HepG2 (cell line): Measurements from ENCODE around the gene JAG1. TPM values are rescaled to one million over a fixed set of nuclear protein-coding genes. Genes with fewer than 3 reads are reported as not detected.
A peak's percentile ranks its signal among the peaks of the same experiment; 100 is the strongest.

ENCODE experiments used
- AGO2 ChIP-seq: fragments of 200-400 bp; formaldehyde crosslinking; optimal IDR thresholded peaks from 2 replicates; pipeline ENCODE3; 2017; ENCODE audit warnings: mild to moderate bottlenecking, low read depth, low read length, moderate library complexity
- CBX5 ChIP-seq: sonication (generic); formaldehyde crosslinking; IDR thresholded peaks from 2 replicates; pipeline ENCODE4 v1.4.0; 2020; ENCODE audit warnings: missing genetic modification reagents, borderline replicate concordance
- GATAD2A ChIP-seq: IDR thresholded peaks from 2 replicates; pipeline ENCODE4 v1.6.1; 2016
- HIVEP1 ChIP-seq: sonication (generic); formaldehyde crosslinking; IDR thresholded peaks from 2 replicates; pipeline ENCODE4 v1.4.0; 2020; ENCODE audit warnings: mild to moderate bottlenecking, missing genetic modification reagents
- REPIN1 ChIP-seq: sonication (generic); formaldehyde crosslinking; IDR thresholded peaks from 2 replicates; pipeline ENCODE4 v1.8.0; 2022; ENCODE audit warnings: missing genetic modification reagents, low read depth, mild to moderate bottlenecking, borderline replicate concordance
- SMAD9 ChIP-seq: sonication (generic); formaldehyde crosslinking; IDR thresholded peaks from 2 replicates; pipeline ENCODE4 v1.5.1; 2020; ENCODE audit warnings: mild to moderate bottlenecking, missing genetic modification reagents
- SNAI1 ChIP-seq: sonication (generic); formaldehyde crosslinking; IDR thresholded peaks from 2 replicates; pipeline ENCODE4 v1.5.0; 2020; ENCODE audit warnings: mild to moderate bottlenecking, missing genetic modification reagents, borderline replicate concordance
- ZC3H4 ChIP-seq: sonication (generic); formaldehyde crosslinking; IDR thresholded peaks from 2 replicates; pipeline ENCODE4 v1.4.0; 2020; ENCODE audit warnings: missing genetic modification reagents, borderline replicate concordance
- ZFY ChIP-seq: sonication (generic); formaldehyde crosslinking; IDR thresholded peaks from 2 replicates; pipeline ENCODE4 v1.4.0; 2020; ENCODE audit warnings: missing genetic modification reagents
- ZFYVE20 ChIP-seq: sonication (generic); formaldehyde crosslinking; IDR thresholded peaks from 2 replicates; pipeline ENCODE4 v1.8.0; 2023; ENCODE audit warnings: low read depth, mild to moderate bottlenecking, moderate library complexity, missing genetic modification reagents, borderline replicate concordance
- ZNF224 ChIP-seq: sonication (generic); formaldehyde crosslinking; IDR thresholded peaks from 2 replicates; pipeline ENCODE4 v1.5.0; 2020; ENCODE audit warnings: mild to moderate bottlenecking, missing genetic modification reagents
- ZNF460 ChIP-seq: sonication (generic); formaldehyde crosslinking; IDR thresholded peaks from 2 replicates; pipeline ENCODE4 v1.5.1; 2020; ENCODE audit warnings: missing genetic modification reagents, mild to moderate bottlenecking, borderline replicate concordance
- ZNF468 ChIP-seq: sonication (generic); formaldehyde crosslinking; IDR thresholded peaks from 2 replicates; pipeline ENCODE4 v1.8.0; 2022; ENCODE audit warnings: mild to moderate bottlenecking, moderate library complexity, missing genetic modification reagents
- ZNF577 ChIP-seq: sonication (generic); formaldehyde crosslinking; IDR thresholded peaks from 2 replicates; pipeline ENCODE4 v1.4.0; 2020; ENCODE audit warnings: mild to moderate bottlenecking, low read depth, missing genetic modification reagents, borderline replicate concordance
- ZNF879 ChIP-seq: sonication (generic); formaldehyde crosslinking; IDR thresholded peaks from 2 replicates; pipeline ENCODE4 v1.8.1; 2023; ENCODE audit warnings: missing genetic modification reagents
- polyA plus RNA-seq, 8 experiments: library from polyadenylated mRNA; depleted of rRNA in 3 of 8; stranded (reverse) in 7 of 8; unstranded in 1 of 8; fragments of >200 nt; fragmentation: Illumina TruSeq in 4 of 8; extraction: Trizol in 4 of 8; gene quantifications; 2 replicates each; pipeline versions ENCODE4 v1.2.1 to v1.2.3, GENCODE V29; 2011 to 2016; ENCODE audit warnings: low read depth in 4 of 8, missing spikeins in 1 of 8, mixed read lengths in 1 of 8; ENCODE audit not compliant: insufficient read depth in 1 of 8
- total RNA-seq, 5 experiments: library from RNA; depleted of rRNA; stranded (reverse); fragments of >200 nt; fragmentation: Illumina TruSeq; extraction: Trizol; gene quantifications; 2 replicates each; pipeline ENCODE4 v1.2.3, GENCODE V29; 2016; ENCODE audit warnings: low read depth in 1 of 5
- TF ChIP-seq, protein P1 (sequence below): IDR thresholded peaks from 2 replicates; pipeline ENCODE4 v1.6.1; 2016; ENCODE audit warnings: low read depth
- TF ChIP-seq, protein P2 (sequence below): sonication (generic); formaldehyde crosslinking; IDR thresholded peaks from 2 replicates; pipeline ENCODE4 v1.5.1; 2020; ENCODE audit warnings: missing genetic modification reagents, mild to moderate bottlenecking, borderline replicate concordance
- TF ChIP-seq, protein P3 (sequence below): sonication (generic); formaldehyde crosslinking; IDR thresholded peaks from 2 replicates; pipeline ENCODE4 v1.4.0; 2020; ENCODE audit warnings: mild to moderate bottlenecking, missing genetic modification reagents
- TF ChIP-seq, protein P4 (sequence below): sonication (generic); formaldehyde crosslinking; IDR thresholded peaks from 2 replicates; pipeline ENCODE4 v1.4.0; 2020; ENCODE audit warnings: missing genetic modification reagents

The JAG1 gene
- total and polyA plus RNA-seq, 2 of the 13 experiments (the other 11 are each of a cell fraction or from before 2014, with no cell fraction given): 47.1 to 56.3 TPM

DNA sequence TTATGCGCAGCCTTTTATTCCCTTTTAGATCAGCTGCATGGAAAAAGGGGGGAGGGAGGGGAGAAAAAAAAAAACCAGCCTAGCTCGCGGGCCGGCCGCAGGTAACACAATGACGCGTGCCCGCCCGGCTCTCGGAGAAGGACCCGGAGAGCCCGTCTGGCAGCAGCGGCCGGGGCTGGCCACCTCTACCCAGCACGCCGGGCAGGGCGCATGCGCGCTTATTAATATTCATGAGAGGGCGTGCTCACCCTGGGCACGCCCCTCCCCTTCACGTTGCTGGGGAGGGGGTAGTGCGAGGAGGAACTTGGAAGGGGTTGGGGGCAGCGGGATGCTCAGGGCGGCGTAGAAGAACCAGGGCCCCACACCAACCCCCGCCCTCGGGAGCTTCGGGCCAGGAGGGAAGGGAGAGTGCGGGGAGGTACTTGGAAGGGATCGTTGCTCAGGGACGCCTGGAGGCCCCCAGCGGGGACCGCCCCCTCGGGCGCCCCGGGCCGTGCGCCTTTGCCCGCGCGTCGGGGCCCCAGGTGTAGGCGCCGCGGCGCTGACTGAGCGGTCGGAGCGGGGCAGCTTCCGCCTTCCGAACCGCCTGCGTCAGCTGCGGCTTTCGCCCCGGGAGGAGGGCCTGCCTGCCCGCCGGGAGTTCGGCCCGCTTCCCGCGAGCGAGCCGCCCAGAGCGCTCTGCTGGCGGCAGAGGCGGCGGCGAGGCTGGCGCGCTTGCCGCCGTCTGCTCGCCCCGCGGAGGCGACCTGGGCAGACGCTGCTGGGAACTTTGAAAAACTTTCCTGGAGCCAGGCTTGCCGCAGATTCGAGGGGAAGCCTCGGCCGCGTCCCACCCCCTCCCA is at the start of gene JAG1 (continued):
- TF ChIP-seq ZNF224 (no peak), ZC3H4 (CRISPR knock-in tag) (no peak), SNAI1 (peak; percentile 57), ZNF879 (peak; percentile 71; the same call in 1 of the 2 replicates), CBX5 (CRISPR knock-in tag) (peak; percentile 78), ZNF460 (CRISPR knock-in tag) (no peak; the same call in 1 of the 2 replicates), SMAD9 (CRISPR knock-in tag) (no peak), GATAD2A (CRISPR knock-in tag) (peak; percentile 81), ZNF577 (CRISPR knock-in tag) (no peak), ZNF468 (CRISPR knock-in tag) (no peak), ZFYVE20 (CRISPR knock-in tag) (0 out of 2 replicates have a peak, but pooled peaks have one; percentile 86), AGO2 (no peak), ZFY (peak; percentile 93), REPIN1 (peak; percentile 73; the same call in 1 of the 2 replicates), HIVEP1 (CRISPR knock-in tag) (no peak; the same call in none of the 2 replicates)
- TF ChIP-seq, protein P1, sequence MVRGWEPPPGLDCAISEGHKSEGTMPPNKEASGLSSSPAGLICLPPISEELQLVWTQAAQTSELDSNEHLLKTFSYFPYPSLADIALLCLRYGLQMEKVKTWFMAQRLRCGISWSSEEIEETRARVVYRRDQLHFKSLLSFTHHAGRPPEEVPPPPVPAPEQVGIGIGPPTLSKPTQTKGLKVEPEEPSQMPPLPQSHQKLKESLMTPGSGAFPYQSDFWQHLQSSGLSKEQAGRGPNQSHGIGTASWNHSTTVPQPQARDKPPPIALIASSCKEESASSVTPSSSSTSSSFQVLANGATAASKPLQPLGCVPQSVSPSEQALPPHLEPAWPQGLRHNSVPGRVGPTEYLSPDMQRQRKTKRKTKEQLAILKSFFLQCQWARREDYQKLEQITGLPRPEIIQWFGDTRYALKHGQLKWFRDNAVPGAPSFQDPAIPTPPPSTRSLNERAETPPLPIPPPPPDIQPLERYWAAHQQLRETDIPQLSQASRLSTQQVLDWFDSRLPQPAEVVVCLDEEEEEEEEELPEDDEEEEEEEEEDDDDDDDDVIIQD (CRISPR knock-in tag): peak; percentile 15; the same call in 1 of the 2 replicates
- TF ChIP-seq, protein P2, sequence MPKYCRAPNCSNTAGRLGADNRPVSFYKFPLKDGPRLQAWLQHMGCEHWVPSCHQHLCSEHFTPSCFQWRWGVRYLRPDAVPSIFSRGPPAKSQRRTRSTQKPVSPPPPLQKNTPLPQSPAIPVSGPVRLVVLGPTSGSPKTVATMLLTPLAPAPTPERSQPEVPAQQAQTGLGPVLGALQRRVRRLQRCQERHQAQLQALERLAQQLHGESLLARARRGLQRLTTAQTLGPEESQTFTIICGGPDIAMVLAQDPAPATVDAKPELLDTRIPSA (CRISPR knock-in tag): no peak; the same call in 1 of the 2 replicates
- TF ChIP-seq, protein P3, sequence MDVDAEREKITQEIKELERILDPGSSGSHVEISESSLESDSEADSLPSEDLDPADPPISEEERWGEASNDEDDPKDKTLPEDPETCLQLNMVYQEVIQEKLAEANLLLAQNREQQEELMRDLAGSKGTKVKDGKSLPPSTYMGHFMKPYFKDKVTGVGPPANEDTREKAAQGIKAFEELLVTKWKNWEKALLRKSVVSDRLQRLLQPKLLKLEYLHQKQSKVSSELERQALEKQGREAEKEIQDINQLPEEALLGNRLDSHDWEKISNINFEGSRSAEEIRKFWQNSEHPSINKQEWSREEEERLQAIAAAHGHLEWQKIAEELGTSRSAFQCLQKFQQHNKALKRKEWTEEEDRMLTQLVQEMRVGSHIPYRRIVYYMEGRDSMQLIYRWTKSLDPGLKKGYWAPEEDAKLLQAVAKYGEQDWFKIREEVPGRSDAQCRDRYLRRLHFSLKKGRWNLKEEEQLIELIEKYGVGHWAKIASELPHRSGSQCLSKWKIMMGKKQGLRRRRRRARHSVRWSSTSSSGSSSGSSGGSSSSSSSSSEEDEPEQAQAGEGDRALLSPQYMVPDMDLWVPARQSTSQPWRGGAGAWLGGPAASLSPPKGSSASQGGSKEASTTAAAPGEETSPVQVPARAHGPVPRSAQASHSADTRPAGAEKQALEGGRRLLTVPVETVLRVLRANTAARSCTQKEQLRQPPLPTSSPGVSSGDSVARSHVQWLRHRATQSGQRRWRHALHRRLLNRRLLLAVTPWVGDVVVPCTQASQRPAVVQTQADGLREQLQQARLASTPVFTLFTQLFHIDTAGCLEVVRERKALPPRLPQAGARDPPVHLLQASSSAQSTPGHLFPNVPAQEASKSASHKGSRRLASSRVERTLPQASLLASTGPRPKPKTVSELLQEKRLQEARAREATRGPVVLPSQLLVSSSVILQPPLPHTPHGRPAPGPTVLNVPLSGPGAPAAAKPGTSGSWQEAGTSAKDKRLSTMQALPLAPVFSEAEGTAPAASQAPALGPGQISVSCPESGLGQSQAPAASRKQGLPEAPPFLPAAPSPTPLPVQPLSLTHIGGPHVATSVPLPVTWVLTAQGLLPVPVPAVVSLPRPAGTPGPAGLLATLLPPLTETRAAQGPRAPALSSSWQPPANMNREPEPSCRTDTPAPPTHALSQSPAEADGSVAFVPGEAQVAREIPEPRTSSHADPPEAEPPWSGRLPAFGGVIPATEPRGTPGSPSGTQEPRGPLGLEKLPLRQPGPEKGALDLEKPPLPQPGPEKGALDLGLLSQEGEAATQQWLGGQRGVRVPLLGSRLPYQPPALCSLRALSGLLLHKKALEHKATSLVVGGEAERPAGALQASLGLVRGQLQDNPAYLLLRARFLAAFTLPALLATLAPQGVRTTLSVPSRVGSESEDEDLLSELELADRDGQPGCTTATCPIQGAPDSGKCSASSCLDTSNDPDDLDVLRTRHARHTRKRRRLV (CRISPR knock-in tag): no peak
- TF ChIP-seq, protein P4, sequence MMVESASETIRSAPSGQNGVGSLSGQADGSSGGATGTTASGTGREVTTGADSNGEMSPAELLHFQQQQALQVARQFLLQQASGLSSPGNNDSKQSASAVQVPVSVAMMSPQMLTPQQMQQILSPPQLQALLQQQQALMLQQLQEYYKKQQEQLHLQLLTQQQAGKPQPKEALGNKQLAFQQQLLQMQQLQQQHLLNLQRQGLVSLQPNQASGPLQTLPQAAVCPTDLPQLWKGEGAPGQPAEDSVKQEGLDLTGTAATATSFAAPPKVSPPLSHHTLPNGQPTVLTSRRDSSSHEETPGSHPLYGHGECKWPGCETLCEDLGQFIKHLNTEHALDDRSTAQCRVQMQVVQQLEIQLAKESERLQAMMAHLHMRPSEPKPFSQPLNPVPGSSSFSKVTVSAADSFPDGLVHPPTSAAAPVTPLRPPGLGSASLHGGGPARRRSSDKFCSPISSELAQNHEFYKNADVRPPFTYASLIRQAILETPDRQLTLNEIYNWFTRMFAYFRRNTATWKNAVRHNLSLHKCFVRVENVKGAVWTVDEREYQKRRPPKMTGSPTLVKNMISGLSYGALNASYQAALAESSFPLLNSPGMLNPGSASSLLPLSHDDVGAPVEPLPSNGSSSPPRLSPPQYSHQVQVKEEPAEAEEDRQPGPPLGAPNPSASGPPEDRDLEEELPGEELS (CRISPR knock-in tag): peak; percentile 51; the same call in 1 of the 2 replicates
